ENCODE data around the gene ROBO4. TPM values are rescaled to one million over a fixed set of nuclear protein-coding genes. Genes with fewer than 3 reads are reported as not detected.

The ROBO4 gene
- total and polyA plus RNA-seq, 3 experiments from 2014 or later = not detected

- H3K36me3 Mint-ChIP-seq = peaks cover 0 to 2% (median 0%) of the 10 kb centered on the region in 3 donors
- H3K4me1 Mint-ChIP-seq = peaks cover 14 to 26% (median 21%) of the 10 kb centered on the region in 3 donors
- no peak for DNase-seq
- H3K4me3 Mint-ChIP-seq = peak overlapping the region in 4 of 7 donors; percentile 12 to 58 (median 36)
- peaks cover 11 to 16% of the 10 kb centered on the region in 2 donors for H3K27me3 Mint-ChIP-seq
- Histone ChIP-seq H3K4me1 (ENCODE audit: insufficient read depth, low read length) (peaks cover 16% of the 10 kb centered on the region), H3K4me3 (ENCODE audit: low read length) (no peak overlapping the region), H3K9me3 (ENCODE audit: low read length) (no peaks in the 10 kb centered on the region), H3K27me3 (ENCODE audit: insufficient read depth, low read length, poor library complexity, severe bottlenecking) (peaks cover 3% of the 10 kb centered on the region), H3K36me3 (ENCODE audit: insufficient read depth, low read length) (no peaks in the 10 kb centered on the region), H3K27ac (ENCODE audit: low read depth, low read length) (no peak overlapping the region)
- H3K27ac Mint-ChIP-seq = peak overlapping the region in 1 of 8 donors; percentile 76
- H3K9me3 Mint-ChIP-seq = no peaks in the 10 kb centered on the region
- POLR2A ChIA-PET = no interaction called here
- CTCF ChIA-PET = interaction anchor here (1.3 to 2.9 kb wide), 3 partner anchors 12 to 264 kb away, joined by 3 to 21 read pairs (median 5); partner anchors contain the start of gene HEPN1
Measured at GRCh38 chr11:124878759-124879492, 18.7 kb downstream of the ROBO4 start.

- Mint-ChIP-seq H3K27ac (peak overlapping the region in 1 of 8 donors; percentile 75), H3K4me1 (peaks cover 14 to 26% (median 21%) of the 10 kb centered on the region in 3 donors), H3K9me3 (no peaks in the 10 kb centered on the region), H3K36me3 (peaks cover 0 to 2% (median 0%) of the 10 kb centered on the region in 3 donors), H3K4me3 (peak overlapping the region; percentile 75 to 97 (median 92)), H3K27me3 (peaks cover 16 to 24% of the 10 kb centered on the region in 2 donors)
- Histone ChIP-seq H3K27me3 (ENCODE audit: insufficient read depth, low read length, poor library complexity, severe bottlenecking) (peaks cover 3% of the 10 kb centered on the region), H3K4me3 (ENCODE audit: low read length) (no peak overlapping the region), H3K4me1 (ENCODE audit: insufficient read depth, low read length) (peaks cover 16% of the 10 kb centered on the region), H3K9me3 (ENCODE audit: low read length) (no peaks in the 10 kb centered on the region), H3K36me3 (ENCODE audit: insufficient read depth, low read length) (no peaks in the 10 kb centered on the region), H3K27ac (ENCODE audit: low read depth, low read length) (no peak overlapping the region)
- DNase-seq = peak in 1 of 5 donors; percentile 33
- POLR2A ChIA-PET = no interaction called here
- CTCF ChIA-PET = interaction anchor here (0.8 to 2.9 kb wide), 4 partner anchors 12 to 264 kb away, joined by 3 to 21 read pairs (median 5); partner anchors contain the start of gene HEPN1
Measured at GRCh38 chr11:124877910-124878758, 19.5 kb downstream of the ROBO4 start.

GRCh38 chr11:124877631-124877909 is 20.1 kb downstream of the ROBO4 start:
- Mint-ChIP-seq H3K36me3 (peaks cover 0 to 2% (median 0%) of the 10 kb centered on the region in 3 donors), H3K4me3 (peak overlapping the region; percentile 75 to 97 (median 92)), H3K4me1 (peaks cover 14 to 26% (median 21%) of the 10 kb centered on the region in 3 donors), H3K9me3 (no peaks in the 10 kb centered on the region), H3K27me3 (peaks cover 19 to 30% of the 10 kb centered on the region in 2 donors), H3K27ac (peak overlapping the region in 1 of 8 donors; percentile 75)
- DNase-seq = no peak
- Histone ChIP-seq H3K27ac (ENCODE audit: low read depth, low read length) (no peak overlapping the region), H3K27me3 (ENCODE audit: insufficient read depth, low read length, poor library complexity, severe bottlenecking) (peaks cover 3% of the 10 kb centered on the region), H3K36me3 (ENCODE audit: insufficient read depth, low read length) (no peaks in the 10 kb centered on the region), H3K4me1 (ENCODE audit: insufficient read depth, low read length) (peaks cover 16% of the 10 kb centered on the region), H3K9me3 (ENCODE audit: low read length) (no peaks in the 10 kb centered on the region), H3K4me3 (ENCODE audit: low read length) (no peak overlapping the region)
- ChIA-PET POLR2A (no interaction called here), CTCF (interaction anchor here (0.8 to 2.9 kb wide), 4 partner anchors 11 to 265 kb away, joined by 3 to 21 read pairs (median 5); partner anchors contain the start of gene HEPN1)

GRCh38 chr11:124876818-124877630 is 20.6 kb downstream of the ROBO4 start:
- CTCF ChIA-PET = interaction anchor here (0.6 to 2.9 kb wide), 38 partner anchors 8 to 265 kb away, joined by 3 to 21 read pairs (median 4); partner anchors contain the start of genes CCDC15, HEPACAM, HEPN1 and ROBO3
- H3K4me3 ChIP-seq (ENCODE audit: low read length) = peak overlapping the region; percentile 84
- H3K36me3 Mint-ChIP-seq = peaks cover 0 to 2% (median 0%) of the 10 kb centered on the region in 3 donors
- peaks cover 3% of the 10 kb centered on the region for H3K27me3 ChIP-seq (ENCODE audit: insufficient read depth, low read length, poor library complexity, severe bottlenecking)
- H3K27me3 Mint-ChIP-seq = peaks cover 24 to 34% of the 10 kb centered on the region in 2 donors
- peak overlapping the region; percentile 59 for H3K27ac ChIP-seq (ENCODE audit: low read depth, low read length)
- no peaks in the 10 kb centered on the region for H3K9me3 Mint-ChIP-seq
- peak in 1 of 5 donors; percentile 44 for DNase-seq
- H3K36me3 ChIP-seq (ENCODE audit: insufficient read depth, low read length) = no peaks in the 10 kb centered on the region
- POLR2A ChIA-PET = interaction anchor here (0.9 to 1.2 kb wide), 5 partner anchors 11 to 254 kb away, joined by 3 to 17 read pairs (median 4); partner anchors contain the start of genes CCDC15 and TMEM218
- H3K4me1 ChIP-seq (ENCODE audit: insufficient read depth, low read length) = peaks cover 16% of the 10 kb centered on the region
- H3K4me1 Mint-ChIP-seq = peaks cover 14 to 26% (median 21%) of the 10 kb centered on the region in 3 donors
- H3K9me3 ChIP-seq (ENCODE audit: low read length) = no peaks in the 10 kb centered on the region
- H3K27ac Mint-ChIP-seq = peak overlapping the region; percentile 68 to 98 (median 92)
- peak overlapping the region; percentile 87 to 97 (median 92) for H3K4me3 Mint-ChIP-seq

GRCh38 chr11:124875943-124876817 is 21.5 kb downstream of the ROBO4 start:
- Mint-ChIP-seq H3K27me3 (peaks cover 27 to 41% of the 10 kb centered on the region in 2 donors), H3K36me3 (peaks cover 0 to 2% (median 0%) of the 10 kb centered on the region in 3 donors), H3K4me3 (peak overlapping the region; percentile 87 to 97 (median 92)), H3K9me3 (no peaks in the 10 kb centered on the region), H3K27ac (peak overlapping the region; percentile 68 to 98 (median 92)), H3K4me1 (peaks cover 14 to 26% (median 21%) of the 10 kb centered on the region in 3 donors)
- Histone ChIP-seq H3K4me3 (ENCODE audit: low read length) (peak overlapping the region; percentile 84), H3K27ac (ENCODE audit: low read depth, low read length) (peak overlapping the region; percentile 59), H3K4me1 (ENCODE audit: insufficient read depth, low read length) (peaks cover 16% of the 10 kb centered on the region), H3K27me3 (ENCODE audit: insufficient read depth, low read length, poor library complexity, severe bottlenecking) (peaks cover 3% of the 10 kb centered on the region), H3K9me3 (ENCODE audit: low read length) (no peaks in the 10 kb centered on the region), H3K36me3 (ENCODE audit: insufficient read depth, low read length) (no peaks in the 10 kb centered on the region)
- ChIA-PET POLR2A (interaction anchor here (0.9 to 1.2 kb wide), 5 partner anchors 10 to 253 kb away, joined by 3 to 17 read pairs (median 4); partner anchors contain the start of genes CCDC15 and TMEM218), CTCF (interaction anchor here (0.6 to 2.9 kb wide), 37 partner anchors 9 to 266 kb away, joined by 3 to 21 read pairs (median 4); partner anchors contain the start of genes CCDC15, HEPACAM, HEPN1 and ROBO3)
- DNase-seq = peak; percentile 62 to 84 (median 75)

GRCh38 chr11:124875401-124875800 is 22.3 kb downstream of the ROBO4 start:
- peaks cover 3% of the 10 kb centered on the region for H3K27me3 ChIP-seq (ENCODE audit: insufficient read depth, low read length, poor library complexity, severe bottlenecking)
- H3K27ac ChIP-seq (ENCODE audit: low read depth, low read length) = no peak overlapping the region
- Mint-ChIP-seq H3K27me3 (peaks cover 34 to 48% of the 10 kb centered on the region in 2 donors), H3K36me3 (peaks cover 0 to 2% (median 0%) of the 10 kb centered on the region in 3 donors), H3K4me3 (peak overlapping the region; percentile 67 to 97 (median 80)), H3K4me1 (peaks cover 14 to 26% (median 21%) of the 10 kb centered on the region in 3 donors), H3K27ac (peak overlapping the region in 5 of 8 donors; percentile 33 to 64 (median 48)), H3K9me3 (peaks cover 0 to under 1% (median 0%) of the 10 kb centered on the region in 5 donors)
- no peaks in the 10 kb centered on the region for H3K36me3 ChIP-seq (ENCODE audit: insufficient read depth, low read length)
- H3K4me1 ChIP-seq (ENCODE audit: insufficient read depth, low read length) = peaks cover 16% of the 10 kb centered on the region
- no peak overlapping the region for H3K4me3 ChIP-seq (ENCODE audit: low read length)
- ChIA-PET POLR2A (no interaction called here), CTCF (interaction anchor here (0.7 to 2.6 kb wide), 17 partner anchors 9 to 238 kb away, joined by 3 to 21 read pairs (median 5); partner anchors contain the start of genes CCDC15 and ROBO3)
- H3K9me3 ChIP-seq (ENCODE audit: low read length) = no peaks in the 10 kb centered on the region
- DNase-seq = peak in 1 of 5 donors; percentile 25
